Measurements from ENCODE around the gene SOX5.

GRCh38 chr12:23681237-23681636 lies 268.2 kb downstream of the SOX5 start:
- TF ChIP-seq, protein P1, sequence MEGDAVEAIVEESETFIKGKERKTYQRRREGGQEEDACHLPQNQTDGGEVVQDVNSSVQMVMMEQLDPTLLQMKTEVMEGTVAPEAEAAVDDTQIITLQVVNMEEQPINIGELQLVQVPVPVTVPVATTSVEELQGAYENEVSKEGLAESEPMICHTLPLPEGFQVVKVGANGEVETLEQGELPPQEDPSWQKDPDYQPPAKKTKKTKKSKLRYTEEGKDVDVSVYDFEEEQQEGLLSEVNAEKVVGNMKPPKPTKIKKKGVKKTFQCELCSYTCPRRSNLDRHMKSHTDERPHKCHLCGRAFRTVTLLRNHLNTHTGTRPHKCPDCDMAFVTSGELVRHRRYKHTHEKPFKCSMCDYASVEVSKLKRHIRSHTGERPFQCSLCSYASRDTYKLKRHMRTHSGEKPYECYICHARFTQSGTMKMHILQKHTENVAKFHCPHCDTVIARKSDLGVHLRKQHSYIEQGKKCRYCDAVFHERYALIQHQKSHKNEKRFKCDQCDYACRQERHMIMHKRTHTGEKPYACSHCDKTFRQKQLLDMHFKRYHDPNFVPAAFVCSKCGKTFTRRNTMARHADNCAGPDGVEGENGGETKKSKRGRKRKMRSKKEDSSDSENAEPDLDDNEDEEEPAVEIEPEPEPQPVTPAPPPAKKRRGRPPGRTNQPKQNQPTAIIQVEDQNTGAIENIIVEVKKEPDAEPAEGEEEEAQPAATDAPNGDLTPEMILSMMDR (IDR thresholded peaks at IDR 0.05): no peak
- no peak for TF ChIP-seq EZH2 (IDR thresholded peaks at IDR 0.05; ENCODE audit: borderline replicate concordance, insufficient read depth, low read depth, low read length, poor library complexity, severe bottlenecking)

All from B cell (primary cell).